Ureter (tissue), 1 donor: ENCODE data around the gene DEGS2. TPM values are rescaled to one million over a fixed set of nuclear protein-coding genes. Genes with fewer than 3 reads are reported as not detected.
A peak's percentile ranks its signal among the peaks of the same experiment; 100 is the strongest.
"Not testable (repeated sequence)": the region's sequence is repeated elsewhere in the genome, so short reads cannot be mapped to it uniquely, and the experiment has no call there.

ENCODE experiments used
- DNase-seq: peaks from one replicate; pipeline ENCODE4 v3.0.0-alpha.2; 2020; ENCODE audit warnings: low spot score
- total RNA-seq: library from RNA; stranded (reverse); gene quantifications from one replicate; pipeline ENCODE4 v1.2.4, GENCODE V29; 2023
- donor health status: DM: yes; HTN: yes; CAD: no.

The DEGS2 gene
- 59.9 TPM for total RNA-seq

- no peak for DNase-seq
Measured at GRCh38 chr14:100159094-100159864, at the start of gene DEGS2. Gene DEGS2 (minus strand): TSS chr14:100159645. CDS start chr14:100159587, 58 bp downstream.

- DNase-seq = not testable (repeated sequence)
Measured at GRCh38 chr14:100208136-100208535, 48.7 kb upstream of the DEGS2 start.

- not testable (repeated sequence) for DNase-seq
Measured at GRCh38 chr14:100207588-100207987, 48.1 kb upstream of the DEGS2 start.

GRCh38 chr14:100204835-100205167 is 45.4 kb upstream of the DEGS2 start:
- not testable (repeated sequence) for DNase-seq

- no peak for DNase-seq
Measured at GRCh38 chr14:100203962-100204834, 44.8 kb upstream of the DEGS2 start.

GRCh38 chr14:100203146-100203545 is 43.7 kb upstream of the DEGS2 start:
- DNase-seq = no peak

- DNase-seq = no peak
Measured at GRCh38 chr14:100202712-100203111, 43.3 kb upstream of the DEGS2 start.

GRCh38 chr14:100201701-100202100 is 42.3 kb upstream of the DEGS2 start:
- no peak for DNase-seq

- DNase-seq = no peak
Measured at GRCh38 chr14:100200311-100200710, 40.9 kb upstream of the DEGS2 start.

GRCh38 chr14:100199240-100199860 is 39.9 kb upstream of the DEGS2 start:
- no peak for DNase-seq

GRCh38 chr14:100193417-100194357 is 34.2 kb upstream of the DEGS2 start:
- DNase-seq = no peak

- peak; percentile 100 for DNase-seq
Measured at GRCh38 chr14:100192672-100193416, 33.4 kb upstream of the DEGS2 start.

- DNase-seq = peak; percentile 52
Measured at GRCh38 chr14:100192250-100192671, 32.8 kb upstream of the DEGS2 start.

GRCh38 chr14:100191584-100192249 is 32.3 kb upstream of the DEGS2 start:
- DNase-seq = no peak

- DNase-seq = no peak
Measured at GRCh38 chr14:100190126-100190525, 30.7 kb upstream of the DEGS2 start.

GRCh38 chr14:100188392-100189030 is 29.1 kb upstream of the DEGS2 start:
- DNase-seq = no peak

- DNase-seq = no peak
Measured at GRCh38 chr14:100187247-100187833, 27.9 kb upstream of the DEGS2 start.

- not testable (repeated sequence) for DNase-seq
Measured at GRCh38 chr14:100181876-100182551, 22.6 kb upstream of the DEGS2 start.
